Measurements from ENCODE around the gene FMN1.

Gene FMN1

GRCh38 chr15:33119273-33119672, 75.2 kb downstream of the FMN1 start:
- DNase-seq: no peak

DNA sequence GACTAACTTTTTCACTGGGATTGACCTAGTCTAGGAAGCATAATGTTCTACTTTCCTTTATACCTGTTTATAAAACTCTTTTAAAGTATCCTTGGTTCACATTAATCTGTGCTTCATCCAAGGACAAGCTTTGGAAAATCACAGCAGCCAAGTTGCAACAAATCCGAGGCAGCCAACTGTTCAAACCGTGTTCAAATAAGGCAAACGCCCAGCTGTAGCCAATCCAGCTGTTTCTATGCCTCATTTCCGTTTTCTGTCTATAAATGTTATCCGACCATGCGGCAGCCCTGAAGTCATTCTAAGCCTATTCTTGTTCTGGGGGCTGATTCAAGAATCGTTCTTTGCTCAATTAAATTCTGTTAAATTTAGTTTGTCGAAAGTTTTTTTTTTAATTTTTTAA, 78.3 kb downstream of the FMN1 start:
- no peak for DNase-seq

GRCh38 chr15:33115191-33115861, 79.2 kb downstream of the FMN1 start:
- DNase-seq: no peak

DNA sequence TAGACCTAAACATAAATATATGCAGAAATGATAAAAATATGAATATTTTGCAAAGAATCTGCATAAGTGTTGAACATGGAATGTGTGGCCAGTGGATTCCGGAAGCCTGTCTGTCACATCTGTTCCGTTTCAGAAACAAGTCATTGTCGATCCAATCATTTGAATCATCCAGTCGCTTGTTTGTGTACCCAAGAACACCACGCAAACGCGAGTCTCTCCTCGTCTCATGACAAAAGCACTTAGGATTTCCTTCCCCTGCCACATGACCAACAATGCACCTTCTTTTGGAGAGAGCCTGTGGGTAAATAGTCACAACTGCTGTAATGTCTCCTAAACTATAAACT, 80.2 kb downstream of the FMN1 start:
- no peak for DNase-seq

DNA sequence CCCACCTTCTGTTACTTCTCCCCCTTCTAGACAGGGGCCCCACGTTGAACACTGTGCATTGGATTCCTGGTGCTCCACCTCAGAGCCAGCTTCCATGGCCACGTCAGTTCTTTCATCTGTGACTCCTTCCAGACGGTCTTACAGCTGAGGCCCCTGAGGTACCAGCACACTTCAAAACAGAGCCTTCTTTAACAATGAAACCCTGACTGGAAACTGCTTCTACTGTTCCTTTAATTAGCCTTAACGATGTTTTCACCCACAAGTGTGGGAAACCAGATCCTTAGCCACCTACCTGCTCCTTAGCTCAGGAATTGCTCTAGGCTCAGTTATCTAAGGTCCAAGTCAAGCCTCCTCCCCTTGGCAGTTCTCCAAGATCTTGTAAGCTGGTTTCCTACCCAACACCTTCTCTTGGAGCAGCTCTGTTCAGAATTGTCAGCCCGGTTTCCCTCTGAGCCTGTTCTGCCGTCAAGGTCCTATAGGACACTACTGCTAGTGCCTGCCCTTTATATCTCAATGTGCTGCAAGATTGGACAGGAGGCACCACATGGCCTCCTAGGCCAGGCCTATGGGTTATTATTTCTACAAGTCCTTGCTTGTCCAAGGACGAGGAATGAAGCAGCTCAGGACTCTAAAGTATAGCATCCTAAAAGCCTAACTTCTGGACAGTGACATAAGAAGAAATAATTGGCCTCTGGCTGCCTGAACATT, 80.7 kb downstream of the FMN1 start:
- DNase-seq: no peak

GRCh38 chr15:33112541-33113105, 81.9 kb downstream of the FMN1 start:
- no peak for DNase-seq

DNA sequence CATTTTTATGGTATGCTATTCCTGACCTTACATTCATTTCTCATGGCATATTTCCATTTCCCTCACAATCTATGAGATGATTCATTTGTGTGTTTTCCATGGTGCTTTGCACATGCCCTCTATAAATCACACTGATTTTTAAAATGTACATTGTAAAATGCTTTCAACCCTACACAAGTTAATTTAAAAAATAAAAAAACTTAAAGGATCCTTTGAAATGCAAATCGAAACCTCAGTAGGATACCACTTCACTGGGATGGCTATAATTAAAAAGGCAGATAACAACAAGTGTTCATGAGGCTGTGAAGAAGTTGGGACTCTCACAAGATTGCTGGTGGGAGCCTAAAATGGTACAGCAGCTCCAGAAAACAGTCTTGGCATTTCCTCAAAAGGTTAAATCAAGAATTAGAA, 83.5 kb downstream of the FMN1 start:
- no peak for DNase-seq

DNA sequence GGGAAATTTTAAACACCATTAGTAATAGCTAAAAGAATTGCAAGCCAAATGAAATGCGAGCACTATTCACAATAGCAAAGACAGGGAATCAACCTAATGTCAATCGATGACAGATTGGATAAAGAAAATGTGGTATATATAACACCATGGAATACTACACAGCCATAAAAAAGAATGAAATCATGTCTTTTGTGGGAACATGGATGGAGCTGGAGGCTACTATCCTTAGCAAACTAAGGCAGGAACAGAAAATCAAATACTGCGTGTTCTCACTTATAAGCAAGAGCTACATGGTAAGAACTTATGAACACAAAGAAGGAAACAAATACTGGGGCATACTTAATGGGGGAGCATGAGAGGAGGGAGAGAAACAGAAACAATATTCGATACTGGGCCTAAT, 85.2 kb downstream of the FMN1 start:
- DNase-seq: no peak

DNA sequence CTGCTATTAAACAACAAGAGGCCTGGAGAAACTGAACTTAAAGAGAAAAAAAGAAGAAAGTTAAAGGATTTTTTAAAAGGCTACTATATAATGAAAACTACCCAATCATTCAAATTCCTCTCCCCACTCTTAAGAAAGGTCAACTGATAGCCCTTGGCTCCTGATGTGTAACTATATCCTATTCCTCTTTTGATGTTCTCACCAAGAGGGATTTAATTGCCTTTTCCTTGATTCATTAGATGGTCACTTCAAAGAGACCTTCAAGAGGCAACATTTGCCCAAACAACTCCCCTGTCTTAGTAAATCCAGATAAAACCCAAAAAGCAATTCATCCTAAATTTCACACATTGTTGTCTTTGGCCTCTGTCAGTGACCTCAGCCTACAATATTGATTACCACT, 86.0 kb downstream of the FMN1 start:
- no peak for DNase-seq

GRCh38 chr15:33107950-33108349, 86.6 kb downstream of the FMN1 start:
- no peak for DNase-seq

- no peak for DNase-seq
These were observed 90.3 kb downstream of the FMN1 start for GRCh38 chr15:33104212-33104611.

DNA sequence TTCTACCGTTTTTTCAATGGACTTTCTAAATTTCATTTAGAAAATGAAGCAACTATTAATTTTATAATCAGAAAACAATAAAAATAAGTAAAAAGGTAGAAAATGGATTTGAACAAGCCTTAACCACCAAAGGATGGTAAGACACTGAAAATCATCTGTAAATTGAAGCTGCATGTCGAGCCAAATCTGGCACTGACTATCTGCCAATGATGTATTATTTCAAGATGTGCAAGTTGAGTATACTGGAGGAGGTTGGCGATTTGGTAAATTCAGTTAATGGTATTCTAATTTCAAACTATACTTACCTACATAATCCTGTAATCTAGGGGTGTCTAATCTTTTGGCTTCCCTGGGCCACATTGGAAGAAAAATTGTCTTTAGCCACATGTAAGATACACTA, 93.5 kb downstream of the FMN1 start:
- DNase-seq: no peak

DNA sequence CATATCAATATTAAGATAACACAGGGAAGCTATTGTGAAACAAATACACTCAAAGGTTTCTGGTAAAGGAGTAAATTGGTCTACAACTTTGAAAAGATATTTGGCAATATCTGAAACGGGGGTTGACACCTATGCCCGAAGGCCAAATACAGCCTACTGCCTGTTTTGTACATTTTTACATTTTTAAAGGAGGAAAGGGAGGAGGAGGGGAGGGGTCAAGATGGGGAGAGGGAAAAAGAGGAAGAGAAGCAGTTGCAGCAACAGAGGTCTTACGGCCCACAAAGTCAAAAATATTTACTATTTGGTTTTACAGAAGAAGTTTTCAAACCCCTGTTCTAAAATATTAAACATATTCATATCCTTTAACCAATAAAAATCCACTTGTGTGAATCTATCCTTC, 94.2 kb downstream of the FMN1 start:
- DNase-seq: no peak

DNA sequence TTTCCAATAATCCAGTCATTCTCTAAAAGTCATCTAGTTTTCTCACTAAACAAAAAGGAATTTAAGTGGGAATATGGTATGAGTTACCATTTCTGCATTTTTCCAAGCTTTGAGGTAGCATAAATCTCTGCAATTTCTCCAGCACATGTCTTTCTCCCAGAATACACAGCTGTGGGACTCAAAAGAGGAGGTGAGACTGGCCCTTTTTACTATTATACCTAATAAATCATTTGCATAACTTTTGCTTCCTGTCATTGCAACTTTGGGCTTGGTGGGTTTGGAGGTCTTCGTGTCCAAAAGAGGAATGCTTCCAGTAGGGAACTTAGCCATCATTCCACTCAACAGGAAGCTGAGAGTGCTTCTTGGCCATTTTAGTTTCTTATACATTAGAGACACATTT, 94.8 kb downstream of the FMN1 start:
- no peak for DNase-seq

GRCh38 chr15:33099213-33099612, 95.3 kb downstream of the FMN1 start:
- DNase-seq: no peak

DNA sequence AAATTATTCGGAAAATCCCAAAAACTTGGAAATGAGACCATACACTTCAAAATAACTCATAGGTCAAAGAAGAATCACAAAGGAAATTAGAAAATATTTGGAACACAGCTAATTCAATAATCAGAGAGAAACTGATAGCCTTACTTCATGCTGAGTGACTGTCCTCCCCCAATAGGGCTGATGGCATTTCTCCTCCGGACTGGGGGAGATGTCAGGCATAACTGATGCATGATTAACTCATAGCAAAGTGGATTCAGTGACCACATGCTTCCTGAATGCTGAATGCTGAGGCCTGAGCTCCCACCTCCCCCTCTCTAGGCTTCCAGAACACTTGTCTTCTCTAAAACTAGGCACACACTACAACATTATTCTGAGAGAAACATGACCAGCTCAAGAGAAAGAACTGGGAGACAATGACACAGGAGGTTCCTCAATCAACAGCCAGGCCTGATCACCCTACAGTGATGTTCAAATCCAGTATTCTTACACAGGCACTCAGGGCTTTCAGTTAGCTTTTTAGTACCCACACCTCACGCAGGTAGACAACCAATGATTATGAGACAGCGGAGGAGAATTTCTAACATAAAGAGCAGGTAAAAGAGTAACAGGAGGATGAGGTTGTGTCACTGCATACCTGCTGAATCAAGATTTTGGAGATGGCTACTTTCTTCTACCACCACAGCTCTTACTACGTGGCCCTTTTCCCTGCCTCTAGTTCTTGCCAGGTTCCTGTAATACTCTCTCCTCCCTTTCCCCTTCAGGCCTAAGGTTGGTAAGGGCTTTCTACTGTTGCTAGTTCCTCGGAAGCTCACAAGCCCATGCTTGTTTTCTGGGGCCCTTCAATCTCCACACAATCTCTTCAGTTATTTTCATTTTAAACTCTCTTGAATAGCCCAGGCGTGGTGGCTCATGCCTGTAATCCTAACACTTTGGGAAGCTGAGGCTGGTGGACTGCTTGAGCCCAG, 96.1 kb downstream of the FMN1 start:
- no peak for DNase-seq

DNA sequence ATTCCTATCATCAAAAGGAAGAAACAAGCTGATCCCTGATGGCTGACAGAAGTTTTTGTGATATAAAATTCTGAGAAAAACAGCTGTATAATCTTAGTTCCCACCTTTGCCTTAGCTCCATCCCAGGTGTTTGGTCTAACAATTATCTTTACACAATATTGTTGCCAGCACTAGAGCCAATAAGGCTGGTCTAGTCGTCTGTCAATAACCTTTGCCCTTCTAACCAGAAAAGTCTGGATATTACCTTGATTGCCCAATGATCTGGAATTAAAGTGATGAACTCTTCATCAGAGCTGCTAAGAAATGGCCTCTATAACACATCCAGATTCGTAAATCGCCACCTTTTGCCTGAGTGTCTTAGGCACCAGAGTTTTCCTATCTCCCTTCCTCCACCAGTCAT, 98.4 kb downstream of the FMN1 start:
- no peak for DNase-seq

DNA sequence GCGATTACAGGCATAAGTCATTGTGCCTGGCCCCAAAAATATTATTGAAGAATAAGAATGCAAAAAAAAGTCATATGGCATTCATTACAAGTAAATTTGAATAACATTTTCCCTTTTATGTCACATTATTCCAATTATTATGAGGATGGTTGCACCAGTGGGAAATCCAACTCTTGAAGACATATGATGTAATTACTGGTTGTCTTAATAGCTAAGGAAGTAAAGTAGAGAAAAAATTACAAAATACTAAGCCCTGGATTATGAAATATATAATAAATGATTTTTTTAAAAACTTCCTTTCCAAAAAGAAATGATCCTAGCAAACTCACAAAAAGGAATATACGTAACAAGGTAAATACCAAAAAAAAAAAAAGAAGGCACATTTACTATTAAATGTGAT, 98.9 kb downstream of the FMN1 start:
- DNase-seq: no peak

DNA sequence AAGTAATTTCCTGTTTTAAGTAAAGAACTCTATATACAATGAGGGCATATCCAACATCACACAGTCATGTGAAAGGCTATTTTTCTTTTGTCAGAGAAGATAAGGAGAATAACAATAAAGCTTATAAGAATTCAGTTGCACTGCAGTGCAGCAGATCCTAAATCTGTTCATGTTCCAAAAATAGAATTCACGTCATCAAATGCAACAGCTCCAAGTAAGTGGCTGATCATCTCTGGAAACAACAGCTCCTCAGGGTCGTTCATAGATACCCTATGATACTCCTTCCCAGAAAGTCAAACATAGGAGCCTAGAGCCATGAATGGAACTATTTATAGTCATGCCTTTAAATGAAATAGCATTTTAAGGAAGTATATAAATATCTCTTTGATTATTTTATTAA, 100.2 kb downstream of the FMN1 start:
- no peak for DNase-seq

- DNase-seq: no peak
These were observed 101.3 kb downstream of the FMN1 start for GRCh38 chr15:33093222-33093621.

GRCh38 chr15:33091983-33092693, 102.4 kb downstream of the FMN1 start:
- DNase-seq: no peak

GRCh38 chr15:33089878-33090757, 104.4 kb downstream of the FMN1 start:
- DNase-seq: no peak

Measured in stimulated activated CD8-positive, alpha-beta memory T cell treated with anti-CD3 and anti-CD28 coated beads, Interleukin-4, amount 100 ng/mL, for 48 hours (primary cell).